ENCODE results near the gene ESYT1. TPM values are rescaled to one million over a fixed set of nuclear protein-coding genes. Genes with fewer than 3 reads are reported as not detected.

Gene ESYT1
- total and polyA plus RNA-seq, 2 donors (not counting 3 experiments of a cell fraction or from before 2014, with no cell fraction given): 161 to 234 TPM

GRCh38 chr12:56087220-56087619, 40.8 kb upstream of the ESYT1 start:
- ChIA-PET POLR2A (no interaction called here), CTCF (interaction anchor here (2.6 kb wide), 1 partner anchor 8 kb away, joined by 11 read pairs; no protein-coding TSS in a partner anchor)
- intact Hi-C loops (cut with micrococcal nuclease) (no loop called here), dilution Hi-C loops (cut with MboI; ENCODE audit: extremely low pct_ligation_motif_present, low sequenced_read_pairs) (no loop called here)
- H3K36me3 ChIP-seq (ENCODE audit: control insufficient read depth in 2 of 2, extremely low read depth in 1 of 2, insufficient read depth in 2 of 2, low read length in 2 of 2): no peaks in the 10 kb centered on the region
- TF ChIP-seq MAX (IDR thresholded peaks at IDR 0.05; ENCODE audit: insufficient read depth, insufficient read length) (no peak), POLR2AphosphoS5 (IDR thresholded peaks at IDR 0.05; ENCODE audit: insufficient read depth, low read depth, low read length) (no peak), EZH2 (IDR thresholded peaks at IDR 0.05; ENCODE audit: borderline replicate concordance, low read depth, low read length, severe bottlenecking) (no peak), FOS (IDR thresholded peaks at IDR 0.05; ENCODE audit: borderline replicate concordance, insufficient read depth, low read length) (no peak), POLR2A (IDR thresholded peaks at IDR 0.05; ENCODE audit: low read depth, low read length) (no peak), CTCF (IDR thresholded peaks at IDR 0.05; ENCODE audit: extremely low read depth in 1 of 2, insufficient read depth in 1 of 2, low read depth in 1 of 2, low read length in 2 of 2) (no peak), MYC (IDR thresholded peaks at IDR 0.05; ENCODE audit: low read depth, low read length) (no peak), GATA2 (IDR thresholded peaks at IDR 0.05; ENCODE audit: insufficient read depth, insufficient read length, low read depth, low read length) (no peak), JUN (IDR thresholded peaks at IDR 0.05; ENCODE audit: borderline replicate concordance, insufficient read depth, insufficient read length, low read depth) (no peak)
- FAIRE-seq (no peak), DNase-seq (ENCODE audit: low read depth, low spot score) (no peak)
- no peak overlapping the region for H3K9ac ChIP-seq (replicated peaks; ENCODE audit: extremely low read depth, insufficient read depth, low read length)
- no peak overlapping the region for H3K4me2 ChIP-seq (ENCODE audit: insufficient read depth, low read length)
- H3K27me3 ChIP-seq (ENCODE audit: control insufficient read depth in 2 of 2, insufficient read depth in 2 of 2, low read length in 2 of 2): peaks cover 3% of the 10 kb centered on the region in 2 experiments
- no peaks in the 10 kb centered on the region for H3K79me2 ChIP-seq (ENCODE audit: control insufficient read depth, insufficient read depth, low read length)
- H3K27ac ChIP-seq (ENCODE audit: insufficient read depth, low read depth, low read length): no peak overlapping the region
- no peaks in the 10 kb centered on the region for H3K9me1 ChIP-seq (replicated peaks; ENCODE audit: control insufficient read depth, extremely low read depth, insufficient read depth, low read length)
- peaks cover 13% of the 10 kb centered on the region for H3K4me1 ChIP-seq (ENCODE audit: control insufficient read depth, extremely low read depth, insufficient read depth, low read length)
- no peak overlapping the region for H3K4me3 ChIP-seq (replicated peaks in 1 of 3; ENCODE audit: insufficient read depth in 1 of 3, low read depth in 1 of 3, low read length in 3 of 3)
- no TSS peak for BruUV-seq (replicated peaks)
- no peak overlapping the region for H2AFZ ChIP-seq (ENCODE audit: low read depth, low read length)
- H3K9me3 ChIP-seq (replicated peaks; ENCODE audit: control insufficient read depth, insufficient read depth, low read length): no peaks in the 10 kb centered on the region
- H4K20me1 ChIP-seq (replicated peaks; ENCODE audit: control insufficient read depth, extremely low read depth, insufficient read depth, low read length): no peaks in the 10 kb centered on the region
